Liver (tissue), 9 donors: Measurements from ENCODE around the gene MFAP2. TPM values are rescaled to one million over a fixed set of nuclear protein-coding genes. Genes with fewer than 3 reads are reported as not detected.

Source experiments
- DNase-seq: peaks from one replicate; pipeline ENCODE4 v3.0.0-alpha.2; 2017; ENCODE audit warnings: low spot score
- H3K27ac ChIP-seq, 2 donors: one replicate each; pipeline ENCODE4 v1.7.0; 2013; ENCODE audit warnings: inconsistent platforms in 2 of 2, low read length in 2 of 2, control low read depth in 1 of 2, low read depth in 1 of 2, mild to moderate bottlenecking in 1 of 2
- H3K27me3 ChIP-seq, 4 donors: one replicate each; pipeline versions ENCODE4 v1.6.1 to v1.7.0; 2013; ENCODE audit warnings: low read length in 3 of 4, inconsistent platforms in 1 of 4, mild to moderate bottlenecking in 1 of 4, moderate library complexity in 1 of 4; ENCODE audit not compliant: control insufficient read depth in 4 of 4, insufficient read depth in 4 of 4
- H3K36me3 ChIP-seq, 4 donors: one replicate each; pipeline versions ENCODE4 v1.6.1 to v1.7.0; 2013; ENCODE audit warnings: low read length in 3 of 4, mild to moderate bottlenecking in 3 of 4, low read depth in 1 of 4, moderate library complexity in 1 of 4; ENCODE audit not compliant: control insufficient read depth in 4 of 4, insufficient read depth in 3 of 4
- H3K4me1 ChIP-seq, 4 donors: one replicate each; pipeline versions ENCODE4 v1.6.1 to v1.7.0; 2013; ENCODE audit warnings: low read length in 3 of 4, mild to moderate bottlenecking in 3 of 4, moderate library complexity in 1 of 4; ENCODE audit not compliant: control insufficient read depth in 4 of 4, insufficient read depth in 4 of 4
- H3K4me3 ChIP-seq, 3 donors: one replicate each; pipeline versions ENCODE4 v1.6.1 to v1.7.0; 2013; ENCODE audit warnings: low read length in 3 of 3, control low read depth in 1 of 3, low read depth in 1 of 3, mild to moderate bottlenecking in 1 of 3
- H3K9ac ChIP-seq, 2 donors: one replicate each; pipeline ENCODE4 v1.7.0; 2013; ENCODE audit warnings: low read length in 2 of 2, mild to moderate bottlenecking in 2 of 2, moderate library complexity in 2 of 2, control low read depth in 1 of 2, low read depth in 1 of 2
- H3K9me3 ChIP-seq, 4 donors: one replicate each; pipeline versions ENCODE4 v1.6.1 to v1.7.0; 2013; ENCODE audit warnings: low read length in 3 of 4; ENCODE audit not compliant: control insufficient read depth in 4 of 4
- FOXA1 ChIP-seq: IDR thresholded peaks from 2 replicates; pipeline ENCODE4 v1.6.1; 2016; ENCODE audit warnings: antibody characterized with exemption
- FOXA2 ChIP-seq: IDR thresholded peaks from 2 replicates; pipeline ENCODE4 v1.6.1; 2016; ENCODE audit warnings: antibody characterized with exemption
- GABPA ChIP-seq, 2 donors: IDR thresholded peaks in 1 of 2; conservative IDR thresholded peaks in 1 of 2; 2 replicates each; pipeline ENCODE4 v1.6.1; 2016; ENCODE audit warnings: antibody characterized with exemption in 2 of 2, mild to moderate bottlenecking in 1 of 2, moderate library complexity in 1 of 2
- HNF4A ChIP-seq, 2 donors: conservative IDR thresholded peaks; 2 replicates each; pipeline ENCODE4 v1.6.1; 2016; ENCODE audit warnings: antibody characterized with exemption in 2 of 2, mild to moderate bottlenecking in 2 of 2
- HNF4G ChIP-seq: IDR thresholded peaks from 2 replicates; pipeline ENCODE4 v1.6.1; 2016; ENCODE audit warnings: antibody characterized with exemption
- JUND ChIP-seq, 2 donors: IDR thresholded peaks; 2 replicates each; pipeline ENCODE4 v1.6.1; 2016; ENCODE audit warnings: antibody characterized with exemption in 2 of 2
- RAD21 ChIP-seq, 2 donors: IDR thresholded peaks; 2 replicates each; pipeline ENCODE4 v1.6.1; 2016; ENCODE audit warnings: antibody characterized with exemption in 2 of 2, mild to moderate bottlenecking in 2 of 2
- RXRA ChIP-seq, 2 donors: IDR thresholded peaks; 2 replicates each; pipeline ENCODE4 v1.6.1; 2017 to 2018; ENCODE audit warnings: antibody characterized with exemption in 2 of 2, mild to moderate bottlenecking in 1 of 2
- YY1 ChIP-seq: IDR thresholded peaks from 2 replicates; pipeline ENCODE4 v1.6.1; 2016; ENCODE audit warnings: antibody characterized with exemption, mild to moderate bottlenecking
- WGBS: extraction: QIAGEN DNeasy Blood & Tissue Kit; methylation state at CpG from one replicate; pipeline ENCODE4 v1.1.7; 2013; 5-methylcytosine and 5-hydroxymethylcytosine counted together
- polyA plus RNA-seq, 2 donors: library from polyadenylated mRNA; stranded (reverse) in 1 of 2; unstranded in 1 of 2; fragments of 200-250 nt in 1 of 2; fragments of >200 nt in 1 of 2; fragmentation: Nextera tagmentation in 1 of 2; extraction: Ambion mirVana in 1 of 2; gene quantifications; one replicate each; pipeline versions ENCODE4 v1.2.1 to v1.2.3, GENCODE V29; 2013 to 2015
- total RNA-seq, 2 donors: library from RNA; depleted of rRNA; stranded (reverse); fragments of >200 nt; gene quantifications; one replicate each; pipeline ENCODE4 v1.2.3, GENCODE V29; 2014
- TF ChIP-seq, protein P1 (sequence below): fragments of 150-350 bp; IDR thresholded peaks from 2 replicates; pipeline ENCODE4 v1.5.1; 2017; ENCODE audit warnings: improper control_type of control experiment, low read depth, low read length; ENCODE audit not compliant: missing input control
- TF ChIP-seq, protein P2 (sequence below): IDR thresholded peaks from 2 replicates; pipeline ENCODE4 v1.6.1; 2016; ENCODE audit warnings: antibody characterized with exemption
- TF ChIP-seq, protein P3 (sequence below): IDR thresholded peaks from 2 replicates; pipeline ENCODE4 v1.6.1; 2016; ENCODE audit warnings: antibody characterized with exemption
- TF ChIP-seq, protein P4 (sequence below): IDR thresholded peaks from 2 replicates; pipeline ENCODE4 v1.6.1; 2016; ENCODE audit warnings: antibody characterized with exemption
- TF ChIP-seq, protein P5 (sequence below): IDR thresholded peaks from 2 replicates; pipeline ENCODE4 v1.6.1; 2016; ENCODE audit warnings: antibody characterized with exemption, mild to moderate bottlenecking
- donor health status: healthy.
- donor health status: healthy.
- donor health status: healthy.
- donor health status: healthy.
- donor health status: healthy.

MFAP2 gene
- total and polyA plus RNA-seq, 4 donors, result 0.25 to 1.4 (median 0.74) TPM

DNA sequence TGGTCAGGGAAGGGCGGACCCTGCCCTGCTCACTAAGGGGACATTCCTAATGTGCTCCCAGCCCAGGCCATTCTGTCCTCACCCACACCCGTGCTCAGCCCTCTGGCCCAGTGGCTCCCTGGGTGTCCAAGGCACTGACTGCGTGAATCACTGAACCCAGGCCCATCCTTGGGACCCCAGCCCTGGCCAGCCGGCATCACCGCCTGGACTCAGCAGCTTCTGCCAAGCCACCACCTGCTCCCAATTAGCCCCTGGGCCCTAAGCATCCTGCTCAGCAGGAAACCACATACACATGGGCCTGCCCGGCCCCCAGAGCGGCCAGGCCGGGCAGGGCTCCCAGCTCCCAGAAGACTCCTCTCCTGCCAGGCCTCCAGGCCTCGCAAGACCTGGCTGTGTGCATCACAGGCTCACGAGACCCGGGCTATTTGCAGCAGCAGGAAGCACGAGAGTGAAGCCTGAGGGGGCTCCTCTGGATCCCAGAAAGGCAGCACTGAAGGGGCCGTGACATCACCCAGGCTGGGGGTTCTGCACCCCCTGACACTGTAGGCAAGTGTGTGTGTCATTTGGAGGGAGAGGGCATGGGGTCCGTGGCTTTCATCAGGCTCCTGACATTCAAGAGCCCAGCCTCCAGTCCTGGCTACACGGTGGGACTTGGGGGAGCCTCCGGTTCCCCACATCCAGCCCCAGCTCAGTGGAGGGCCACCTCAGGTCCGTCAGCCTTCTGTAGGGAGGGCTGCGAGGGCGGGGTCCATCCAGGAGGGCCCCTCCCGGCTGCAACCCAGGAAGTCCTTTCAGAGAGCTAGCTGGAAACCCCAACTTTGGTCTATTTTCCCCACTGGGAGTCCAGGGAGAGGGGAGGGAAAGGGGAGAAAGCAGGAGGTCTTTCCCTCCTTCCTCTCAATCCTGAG lies 1.6 kb downstream of the MFAP2 start (continued):
- TF ChIP-seq GABPA (IDR thresholded peaks at IDR 0.05 in 1 of 2, conservative IDR thresholded peaks at IDR 0.05 in 1 of 2) (no peak), RXRA (IDR thresholded peaks at IDR 0.05) (no peak), FOXA2 (no peak)
- TF ChIP-seq, protein P1, sequence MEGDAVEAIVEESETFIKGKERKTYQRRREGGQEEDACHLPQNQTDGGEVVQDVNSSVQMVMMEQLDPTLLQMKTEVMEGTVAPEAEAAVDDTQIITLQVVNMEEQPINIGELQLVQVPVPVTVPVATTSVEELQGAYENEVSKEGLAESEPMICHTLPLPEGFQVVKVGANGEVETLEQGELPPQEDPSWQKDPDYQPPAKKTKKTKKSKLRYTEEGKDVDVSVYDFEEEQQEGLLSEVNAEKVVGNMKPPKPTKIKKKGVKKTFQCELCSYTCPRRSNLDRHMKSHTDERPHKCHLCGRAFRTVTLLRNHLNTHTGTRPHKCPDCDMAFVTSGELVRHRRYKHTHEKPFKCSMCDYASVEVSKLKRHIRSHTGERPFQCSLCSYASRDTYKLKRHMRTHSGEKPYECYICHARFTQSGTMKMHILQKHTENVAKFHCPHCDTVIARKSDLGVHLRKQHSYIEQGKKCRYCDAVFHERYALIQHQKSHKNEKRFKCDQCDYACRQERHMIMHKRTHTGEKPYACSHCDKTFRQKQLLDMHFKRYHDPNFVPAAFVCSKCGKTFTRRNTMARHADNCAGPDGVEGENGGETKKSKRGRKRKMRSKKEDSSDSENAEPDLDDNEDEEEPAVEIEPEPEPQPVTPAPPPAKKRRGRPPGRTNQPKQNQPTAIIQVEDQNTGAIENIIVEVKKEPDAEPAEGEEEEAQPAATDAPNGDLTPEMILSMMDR, result no peak
- TF ChIP-seq, protein P2, sequence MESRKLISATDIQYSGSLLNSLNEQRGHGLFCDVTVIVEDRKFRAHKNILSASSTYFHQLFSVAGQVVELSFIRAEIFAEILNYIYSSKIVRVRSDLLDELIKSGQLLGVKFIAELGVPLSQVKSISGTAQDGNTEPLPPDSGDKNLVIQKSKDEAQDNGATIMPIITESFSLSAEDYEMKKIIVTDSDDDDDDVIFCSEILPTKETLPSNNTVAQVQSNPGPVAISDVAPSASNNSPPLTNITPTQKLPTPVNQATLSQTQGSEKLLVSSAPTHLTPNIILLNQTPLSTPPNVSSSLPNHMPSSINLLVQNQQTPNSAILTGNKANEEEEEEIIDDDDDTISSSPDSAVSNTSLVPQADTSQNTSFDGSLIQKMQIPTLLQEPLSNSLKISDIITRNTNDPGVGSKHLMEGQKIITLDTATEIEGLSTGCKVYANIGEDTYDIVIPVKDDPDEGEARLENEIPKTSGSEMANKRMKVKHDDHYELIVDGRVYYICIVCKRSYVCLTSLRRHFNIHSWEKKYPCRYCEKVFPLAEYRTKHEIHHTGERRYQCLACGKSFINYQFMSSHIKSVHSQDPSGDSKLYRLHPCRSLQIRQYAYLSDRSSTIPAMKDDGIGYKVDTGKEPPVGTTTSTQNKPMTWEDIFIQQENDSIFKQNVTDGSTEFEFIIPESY, result no peak

DNA sequence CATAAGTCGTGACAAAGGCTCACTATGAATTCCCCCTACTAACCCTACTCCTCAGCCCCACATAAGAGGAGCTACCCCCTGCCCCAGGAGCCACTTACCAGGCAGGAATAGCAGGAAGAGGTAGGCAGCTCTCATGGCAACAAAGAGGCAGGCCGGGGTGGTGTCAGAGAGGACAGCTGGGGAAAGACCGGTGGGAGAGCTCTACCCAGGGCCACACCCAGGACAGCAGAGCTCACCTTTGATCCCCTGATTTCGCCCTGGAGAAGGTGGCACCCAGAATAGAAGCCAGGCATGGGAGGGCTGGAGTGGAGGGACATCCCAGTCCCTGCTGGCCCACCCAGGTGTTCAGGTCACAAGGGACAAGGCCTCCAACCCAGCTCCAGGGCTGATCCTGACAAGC lies 2.3 kb downstream of the MFAP2 start:
- no peak for DNase-seq
- no peak overlapping the region for H3K27ac ChIP-seq
- no peak overlapping the region for H3K9ac ChIP-seq
- no peaks in the 10 kb centered on the region for H3K36me3 ChIP-seq
- H3K4me1 ChIP-seq, result peaks cover 0 to 4% (median 0%) of the 10 kb centered on the region in 4 donors
- peaks cover 0 to 2% (median 0%) of the 10 kb centered on the region in 4 donors for H3K27me3 ChIP-seq
- TF ChIP-seq HNF4G (no peak), RXRA (IDR thresholded peaks at IDR 0.05) (no peak), FOXA1 (no peak), YY1 (no peak), JUND (IDR thresholded peaks at IDR 0.05) (no peak), RAD21 (IDR thresholded peaks at IDR 0.05) (no peak), GABPA (IDR thresholded peaks at IDR 0.05 in 1 of 2, conservative IDR thresholded peaks at IDR 0.05 in 1 of 2) (no peak), FOXA2 (no peak), HNF4A (conservative IDR thresholded peaks at IDR 0.05) (no peak)
- TF ChIP-seq, protein P3, sequence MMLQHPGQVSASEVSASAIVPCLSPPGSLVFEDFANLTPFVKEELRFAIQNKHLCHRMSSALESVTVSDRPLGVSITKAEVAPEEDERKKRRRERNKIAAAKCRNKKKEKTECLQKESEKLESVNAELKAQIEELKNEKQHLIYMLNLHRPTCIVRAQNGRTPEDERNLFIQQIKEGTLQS, result no peak
- TF ChIP-seq, protein P4, sequence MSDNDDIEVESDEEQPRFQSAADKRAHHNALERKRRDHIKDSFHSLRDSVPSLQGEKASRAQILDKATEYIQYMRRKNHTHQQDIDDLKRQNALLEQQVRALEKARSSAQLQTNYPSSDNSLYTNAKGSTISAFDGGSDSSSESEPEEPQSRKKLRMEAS, result no peak
- TF ChIP-seq, protein P1, result no peak
- TF ChIP-seq, protein P2, result no peak
- TF ChIP-seq, protein P5, sequence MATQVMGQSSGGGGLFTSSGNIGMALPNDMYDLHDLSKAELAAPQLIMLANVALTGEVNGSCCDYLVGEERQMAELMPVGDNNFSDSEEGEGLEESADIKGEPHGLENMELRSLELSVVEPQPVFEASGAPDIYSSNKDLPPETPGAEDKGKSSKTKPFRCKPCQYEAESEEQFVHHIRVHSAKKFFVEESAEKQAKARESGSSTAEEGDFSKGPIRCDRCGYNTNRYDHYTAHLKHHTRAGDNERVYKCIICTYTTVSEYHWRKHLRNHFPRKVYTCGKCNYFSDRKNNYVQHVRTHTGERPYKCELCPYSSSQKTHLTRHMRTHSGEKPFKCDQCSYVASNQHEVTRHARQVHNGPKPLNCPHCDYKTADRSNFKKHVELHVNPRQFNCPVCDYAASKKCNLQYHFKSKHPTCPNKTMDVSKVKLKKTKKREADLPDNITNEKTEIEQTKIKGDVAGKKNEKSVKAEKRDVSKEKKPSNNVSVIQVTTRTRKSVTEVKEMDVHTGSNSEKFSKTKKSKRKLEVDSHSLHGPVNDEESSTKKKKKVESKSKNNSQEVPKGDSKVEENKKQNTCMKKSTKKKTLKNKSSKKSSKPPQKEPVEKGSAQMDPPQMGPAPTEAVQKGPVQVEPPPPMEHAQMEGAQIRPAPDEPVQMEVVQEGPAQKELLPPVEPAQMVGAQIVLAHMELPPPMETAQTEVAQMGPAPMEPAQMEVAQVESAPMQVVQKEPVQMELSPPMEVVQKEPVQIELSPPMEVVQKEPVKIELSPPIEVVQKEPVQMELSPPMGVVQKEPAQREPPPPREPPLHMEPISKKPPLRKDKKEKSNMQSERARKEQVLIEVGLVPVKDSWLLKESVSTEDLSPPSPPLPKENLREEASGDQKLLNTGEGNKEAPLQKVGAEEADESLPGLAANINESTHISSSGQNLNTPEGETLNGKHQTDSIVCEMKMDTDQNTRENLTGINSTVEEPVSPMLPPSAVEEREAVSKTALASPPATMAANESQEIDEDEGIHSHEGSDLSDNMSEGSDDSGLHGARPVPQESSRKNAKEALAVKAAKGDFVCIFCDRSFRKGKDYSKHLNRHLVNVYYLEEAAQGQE, result no peak
- H3K4me3 ChIP-seq, result no peak overlapping the region
- 87% methylated on average over 4 of the region's 4 CpGs for WGBS
- no peaks in the 10 kb centered on the region for H3K9me3 ChIP-seq
